B cell (primary cell): ENCODE results near the gene TSFM.

Experiments
- CTCF ChIP-seq: fragments of 200-600 bp; IDR thresholded peaks from one replicate; pipeline ENCODE4 v1.8.0; 2022; ENCODE audit warnings: antibody characterized with exemption, mild to moderate bottlenecking
- EZH2 ChIP-seq: IDR thresholded peaks from 2 replicates; pipeline ENCODE4 v1.6.1; 2012; ENCODE audit warnings: borderline replicate concordance, low read depth, mild to moderate bottlenecking, moderate library complexity, low read length; ENCODE audit not compliant: insufficient read depth, poor library complexity, severe bottlenecking

GRCh38 chr12:57833672-57834071, 51.1 kb downstream of the TSFM start:
- no peak for TF ChIP-seq EZH2
- no peak for TF ChIP-seq CTCF
